Nephron progenitor cell (in vitro differentiated cells): ENCODE results near the gene DUS1L.

ENCODE experiments used
- DNase-seq: peaks from one replicate; pipeline ENCODE4 v3.0.0; 2021
- H3K27ac Mint-ChIP-seq: 2 replicates; pipeline ENCODE4 v1.8.0; 2021; ENCODE audit warnings: mild to moderate bottlenecking, moderate library complexity, mixed read lengths
- H3K27me3 Mint-ChIP-seq: 2 replicates; pipeline ENCODE4 v1.8.0; 2021; ENCODE audit warnings: mild to moderate bottlenecking, low read depth, mixed read lengths; ENCODE audit not compliant: poor library complexity
- H3K36me3 Mint-ChIP-seq: 2 replicates; pipeline ENCODE4 v1.8.0; 2021; ENCODE audit warnings: low read depth, mixed read lengths
- H3K4me1 Mint-ChIP-seq: 2 replicates; pipeline ENCODE4 v1.8.0; 2021; ENCODE audit warnings: mixed read lengths
- H3K4me3 Mint-ChIP-seq: 2 replicates; pipeline ENCODE4 v1.8.0; 2021; ENCODE audit warnings: mild to moderate bottlenecking, moderate library complexity, mixed read lengths
- H3K9me3 Mint-ChIP-seq: 2 replicates; pipeline ENCODE4 v1.8.0; 2021; ENCODE audit warnings: mild to moderate bottlenecking, moderate library complexity, mixed read lengths
- CTCF ChIP-seq: fragments of 200-600 bp; sonication (generic); IDR thresholded peaks from 2 replicates; pipeline ENCODE4 v1.5.0; 2021; ENCODE audit warnings: antibody characterized with exemption

DUS1L gene

GRCh38 chr17:82070611-82071010 is 5.0 kb upstream of the DUS1L start:
- peaks cover 45% of the 10 kb centered on the region for H3K27me3 Mint-ChIP-seq
- no peaks in the 10 kb centered on the region for H3K36me3 Mint-ChIP-seq
- TF ChIP-seq CTCF, result no peak
- peaks cover 16% of the 10 kb centered on the region for H3K9me3 Mint-ChIP-seq
- H3K27ac Mint-ChIP-seq, result no peak overlapping the region
- peaks cover 4% of the 10 kb centered on the region for H3K4me1 Mint-ChIP-seq
- H3K4me3 Mint-ChIP-seq, result no peak overlapping the region
- DNase-seq, result no peak

DNA sequence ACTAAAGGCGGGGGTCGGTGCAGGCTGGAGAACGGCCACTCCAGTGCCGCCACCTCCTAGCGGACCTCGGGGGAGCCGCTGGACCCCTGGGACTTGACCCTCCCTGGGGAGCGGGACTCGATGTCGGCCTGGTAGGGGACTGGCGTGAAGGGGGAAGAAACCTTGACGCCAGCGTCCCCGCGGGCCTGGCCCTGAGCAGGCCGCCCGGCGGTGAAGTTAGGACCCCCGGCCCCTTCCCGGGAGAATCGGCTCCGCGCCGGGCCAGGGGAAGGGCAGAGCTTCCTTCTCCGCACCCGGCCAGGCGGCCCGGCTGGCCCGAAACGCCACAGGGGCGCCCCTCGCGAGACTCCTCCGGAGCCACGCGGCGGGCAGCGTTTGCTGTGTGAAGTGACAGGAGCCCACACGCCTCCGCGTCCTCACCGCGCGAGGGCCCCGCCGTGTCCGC is 389 bp downstream of the DUS1L start:
- no peak for TF ChIP-seq CTCF
- peak; percentile 50 for DNase-seq
- H3K36me3 Mint-ChIP-seq, result no peaks in the 10 kb centered on the region

GRCh38 chr17:82064433-82065192 is 991 bp downstream of the DUS1L start:
- no peak for DNase-seq
- no peaks in the 10 kb centered on the region for H3K36me3 Mint-ChIP-seq
- no peaks in the 10 kb centered on the region for H3K9me3 Mint-ChIP-seq
- H3K4me1 Mint-ChIP-seq, result peaks cover 4% of the 10 kb centered on the region
- no peak for TF ChIP-seq CTCF
- peaks cover 9% of the 10 kb centered on the region for H3K27me3 Mint-ChIP-seq
- peak overlapping the region; percentile 76 for H3K4me3 Mint-ChIP-seq
- H3K27ac Mint-ChIP-seq, result no peak overlapping the region

More for the DNA sequence above, 389 bp downstream of the DUS1L start:
- H3K9me3 Mint-ChIP-seq, result no peaks in the 10 kb centered on the region
- peaks cover 4% of the 10 kb centered on the region for H3K4me1 Mint-ChIP-seq
- no peak overlapping the region for H3K27ac Mint-ChIP-seq
- peaks cover 13% of the 10 kb centered on the region for H3K27me3 Mint-ChIP-seq
- H3K4me3 Mint-ChIP-seq, result peak overlapping the region; percentile 76

- Mint-ChIP-seq H3K27ac (no peak overlapping the region), H3K4me1 (peaks cover 4% of the 10 kb centered on the region), H3K27me3 (peaks cover 3% of the 10 kb centered on the region), H3K9me3 (no peaks in the 10 kb centered on the region), H3K4me3 (peak overlapping the region; percentile 76), H3K36me3 (no peaks in the 10 kb centered on the region)
- no peak for TF ChIP-seq CTCF
- no peak for DNase-seq
Measured at GRCh38 chr17:82063424-82064415, 1.9 kb downstream of the DUS1L start.

- H3K4me3 Mint-ChIP-seq, result no peak overlapping the region
- peaks cover 4% of the 10 kb centered on the region for H3K4me1 Mint-ChIP-seq
- TF ChIP-seq CTCF, result no peak
- H3K27me3 Mint-ChIP-seq, result no peaks in the 10 kb centered on the region
- H3K9me3 Mint-ChIP-seq, result no peaks in the 10 kb centered on the region
- H3K36me3 Mint-ChIP-seq, result no peaks in the 10 kb centered on the region
- no peak for DNase-seq
- H3K27ac Mint-ChIP-seq, result no peak overlapping the region
Measured at GRCh38 chr17:82062984-82063368, 2.6 kb downstream of the DUS1L start.
